Hypothalamus (tissue), 51 donors: ENCODE results near the gene PFKFB4.
A peak's percentile ranks its signal among the peaks of the same experiment; 100 is the strongest.
"Not testable (repeated sequence)": the region's sequence is repeated elsewhere in the genome, so short reads cannot be mapped to it uniquely, and the experiment has no call there.

ENCODE experiments used
- DNase-seq, 51 donors: peaks; one replicate each; lab custom pipeline; 2025; lab: John Stamatoyannopoulos, UW

PFKFB4 gene

GRCh38 chr3:48562367-48563095 is 5.9 kb upstream of the PFKFB4 start:
- peak in 1 of 51 donors; percentile 7 for DNase-seq

DNA sequence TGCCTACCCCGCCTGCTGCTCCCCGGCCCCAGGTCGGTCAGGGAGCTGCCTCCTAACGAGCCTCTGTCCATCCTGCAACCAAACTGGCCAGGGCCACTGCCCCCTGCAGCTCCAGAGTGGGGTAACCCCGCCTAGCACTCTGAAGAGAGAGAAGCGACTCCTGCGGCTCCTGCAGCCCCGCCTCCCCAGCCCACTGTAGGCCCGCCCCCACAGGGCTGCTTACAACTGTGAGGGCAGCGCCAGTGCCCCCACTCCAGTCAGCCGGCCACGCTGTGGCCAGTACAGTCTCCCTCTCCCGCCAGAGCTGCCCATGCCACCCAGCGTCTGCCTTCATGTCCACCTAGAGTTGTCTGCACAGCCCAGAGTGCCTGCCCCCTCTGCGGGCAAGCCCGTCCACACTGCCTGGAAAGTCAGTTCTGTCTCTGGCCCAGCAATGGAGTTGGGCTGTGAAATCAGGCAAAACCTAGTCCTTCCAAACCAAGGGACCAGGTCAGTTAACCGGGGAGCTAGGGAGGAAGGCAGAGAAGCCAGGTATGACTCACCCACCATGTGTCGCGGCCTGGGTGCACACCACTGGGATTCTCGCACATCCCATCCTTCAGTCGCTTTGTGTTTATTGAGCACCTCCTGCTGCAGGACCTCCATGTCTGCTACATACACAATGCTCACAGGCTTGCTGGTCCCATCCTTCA is 4.6 kb upstream of the PFKFB4 start:
- peak in 26 of 51 donors; percentile 11 to 59 (median 24) for DNase-seq

DNA sequence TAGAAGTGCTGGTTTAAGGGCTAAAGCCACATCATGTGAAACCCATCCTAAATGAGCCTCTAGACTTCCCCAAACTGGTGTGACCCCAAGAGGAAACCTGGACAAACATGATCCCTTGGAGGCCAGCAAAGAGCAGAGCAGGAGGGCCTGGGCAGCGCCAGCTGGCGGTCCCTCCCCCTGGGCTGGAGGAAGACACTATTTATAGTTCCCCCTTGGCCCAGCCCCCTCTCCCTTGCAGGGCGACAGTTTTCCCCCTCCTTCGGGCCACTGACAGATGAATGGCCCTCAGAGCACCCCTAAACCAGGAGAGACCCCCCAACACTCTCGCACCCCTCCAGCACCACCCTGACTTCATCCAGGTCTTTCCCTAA is 4.0 kb upstream of the PFKFB4 start:
- DNase-seq: peak in 8 of 51 donors; percentile 9 to 45 (median 22)

DNA sequence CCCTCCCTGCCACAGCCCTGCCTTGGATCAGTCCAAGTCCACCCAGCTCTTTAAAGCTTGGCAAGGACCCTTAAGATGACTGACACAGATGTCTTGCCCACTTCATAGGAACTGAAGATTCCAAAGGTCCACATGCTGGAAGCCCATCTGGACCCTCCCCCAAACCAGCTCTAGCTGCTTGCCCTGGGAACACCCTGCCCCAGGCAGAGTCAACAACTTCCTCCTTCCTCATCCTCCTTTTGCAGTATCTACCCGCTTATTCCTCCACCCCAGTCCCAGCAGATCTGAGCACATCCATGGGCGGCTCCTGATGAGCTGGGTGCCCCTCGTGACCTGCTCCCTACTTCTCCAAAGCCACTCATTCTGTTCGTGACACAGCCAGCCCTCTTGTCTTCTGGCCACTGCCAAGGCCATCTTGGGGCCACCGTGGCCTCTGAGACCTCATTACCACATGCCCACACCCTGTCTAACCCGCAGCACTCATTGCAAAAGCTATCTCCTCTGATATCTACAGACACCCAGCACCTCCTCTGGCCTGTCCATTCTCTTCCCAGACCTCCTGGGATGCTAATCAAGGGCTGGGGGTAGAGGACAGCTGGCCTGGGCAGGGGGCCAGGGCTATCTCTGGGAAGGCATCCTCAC is 2.0 kb upstream of the PFKFB4 start:
- peak in 4 of 51 donors; percentile 13 to 50 (median 18) for DNase-seq

DNA sequence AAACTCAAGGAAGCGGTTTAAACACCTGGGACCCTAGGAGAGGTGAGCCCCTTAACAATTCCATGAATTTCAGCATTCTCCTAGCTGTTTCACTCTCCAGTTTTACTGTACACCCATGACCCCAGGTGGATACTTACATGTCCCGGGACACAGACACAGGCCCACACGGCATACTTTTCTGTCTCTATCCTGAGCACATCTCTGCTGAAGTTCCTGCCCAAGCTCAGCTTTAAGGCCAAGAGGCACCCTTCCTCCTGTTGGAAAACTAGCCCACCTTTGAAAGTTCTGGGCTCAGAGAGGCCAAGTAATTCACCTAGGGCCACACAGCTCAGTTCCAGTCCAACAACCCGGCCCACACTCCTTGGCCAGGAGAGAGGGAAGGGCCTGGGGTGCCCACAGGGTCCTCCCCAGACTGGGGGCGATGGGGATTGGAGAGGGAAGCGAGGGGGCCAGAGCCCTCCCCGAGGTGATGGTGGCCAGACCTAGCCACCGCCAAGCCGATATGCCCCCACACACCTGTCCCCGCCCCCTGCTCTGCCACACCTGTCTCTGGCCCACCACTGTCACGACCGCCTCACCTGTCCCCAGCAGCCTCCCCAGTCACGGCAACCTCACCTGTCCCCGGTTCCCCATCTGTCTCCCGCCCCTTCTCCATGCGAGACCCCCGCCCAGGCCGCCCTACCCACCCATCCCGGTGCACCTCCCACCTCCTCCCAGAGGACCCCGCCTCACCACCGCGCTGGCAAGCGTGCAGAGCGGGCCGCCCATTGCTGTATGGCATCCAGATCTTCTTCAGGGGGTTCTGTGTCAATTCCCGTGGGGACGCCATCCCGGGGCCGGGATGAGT is 431 bp downstream of the PFKFB4 start:
- peak in 2 of 51 donors; percentile 31 to 71 for DNase-seq

DNA sequence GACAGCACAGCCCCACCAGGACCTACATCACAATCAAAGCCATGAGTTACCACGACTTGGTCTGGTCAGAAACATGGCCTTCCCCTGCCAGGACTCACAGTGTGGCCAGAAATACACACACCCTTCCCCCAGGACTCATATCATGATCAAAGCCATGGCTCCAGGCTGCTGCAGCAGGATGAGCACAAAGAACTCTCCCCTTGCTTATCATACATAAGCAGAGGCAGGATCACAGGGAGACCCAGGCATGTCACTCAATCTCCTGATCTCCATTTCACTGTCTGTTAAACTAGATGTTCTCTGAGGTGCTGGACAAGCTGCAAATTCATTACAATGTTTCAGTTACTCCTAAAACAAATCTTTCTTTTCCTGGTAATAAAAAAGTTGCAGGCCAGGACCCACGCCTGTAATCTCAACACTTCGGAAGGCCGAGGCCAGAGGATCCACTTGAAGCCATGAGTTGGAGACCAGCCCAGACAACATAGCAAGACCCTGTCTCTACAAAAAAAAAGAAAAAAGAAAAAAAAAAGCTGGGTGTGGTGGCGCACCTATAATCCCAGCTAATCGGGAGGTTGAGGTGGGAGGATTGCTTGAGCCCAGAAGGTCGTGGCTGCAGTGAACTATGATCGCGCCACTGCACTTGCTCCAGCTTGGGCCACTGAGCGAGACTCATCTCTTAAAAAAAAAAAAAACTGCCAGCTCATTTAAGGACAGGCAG is 1.2 kb downstream of the PFKFB4 start:
- no peak for DNase-seq

GRCh38 chr3:48553886-48554845 is 2.4 kb downstream of the PFKFB4 start:
- no peak for DNase-seq

DNA sequence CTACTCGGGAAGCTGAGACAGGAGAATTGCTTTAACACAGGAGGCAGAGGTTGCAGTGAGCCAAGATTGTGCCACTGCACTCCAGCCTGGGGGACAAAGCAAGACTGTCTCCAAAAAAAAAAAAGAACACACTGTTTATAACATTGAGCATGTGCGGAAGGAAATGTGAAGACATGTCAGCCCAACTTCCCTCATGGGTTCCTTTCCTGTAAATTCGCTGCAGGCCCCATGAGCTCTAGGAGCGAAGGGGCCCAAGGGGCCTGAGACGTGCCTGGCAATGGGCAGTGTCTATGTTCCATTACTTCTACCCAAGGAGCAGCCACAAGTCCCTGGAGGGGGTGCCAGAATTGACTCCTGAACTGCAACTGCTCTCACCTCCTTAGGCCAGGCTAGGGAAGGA is 3.2 kb downstream of the PFKFB4 start:
- DNase-seq: no peak

DNA sequence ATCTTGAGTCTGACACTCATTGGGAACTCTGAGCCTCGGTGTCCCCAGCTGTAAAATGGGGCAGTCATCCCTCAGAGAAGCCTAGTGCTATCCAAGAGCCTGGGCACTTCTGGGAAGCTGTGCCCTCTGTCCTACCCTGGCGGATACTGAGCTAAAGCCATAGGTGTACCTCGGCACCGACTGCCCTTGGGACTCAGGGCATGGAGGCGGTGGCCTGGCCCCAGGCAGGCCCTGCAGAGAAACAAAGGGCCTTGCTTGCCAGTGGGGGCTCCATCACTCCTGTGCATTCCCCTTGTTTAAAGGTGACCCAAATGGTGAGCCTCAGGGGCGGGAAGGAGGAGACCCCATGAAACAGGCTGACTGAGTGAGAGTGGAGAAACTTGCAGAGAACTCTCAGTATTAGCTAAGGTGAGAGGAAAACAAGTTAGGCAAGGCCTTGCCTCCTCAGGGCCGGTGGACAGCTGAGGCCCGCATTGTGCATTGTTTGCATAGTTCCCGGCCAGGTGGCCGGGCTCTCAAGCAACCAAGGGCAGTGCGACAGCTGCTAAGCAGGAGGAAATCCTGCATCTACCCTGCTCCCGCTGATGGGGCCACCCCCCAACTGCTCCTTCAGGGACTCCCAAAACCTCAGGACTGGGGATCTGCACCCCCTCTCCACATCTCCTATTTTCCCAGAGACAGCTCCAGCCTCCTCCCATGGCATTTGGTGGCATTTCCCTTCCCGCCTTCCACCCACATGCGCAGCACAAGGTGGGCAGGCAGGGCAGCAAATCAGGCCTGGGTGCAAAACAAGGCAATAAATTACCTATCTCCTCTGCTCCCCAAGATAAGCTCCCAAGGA is 4.3 kb downstream of the PFKFB4 start:
- DNase-seq: no peak

GRCh38 chr3:48551651-48552050 is 5.0 kb downstream of the PFKFB4 start:
- DNase-seq: not testable (repeated sequence)

GRCh38 chr3:48548729-48549705 is 7.6 kb downstream of the PFKFB4 start:
- DNase-seq: peak in 50 of 51 donors; percentile 23 to 95 (median 69)

GRCh38 chr3:48548126-48548525 is 8.5 kb downstream of the PFKFB4 start:
- no peak for DNase-seq

GRCh38 chr3:48546203-48546829 is 10.3 kb downstream of the PFKFB4 start:
- DNase-seq: peak in 11 of 51 donors; percentile 7 to 43 (median 17)

GRCh38 chr3:48544141-48544540 is 12.5 kb downstream of the PFKFB4 start:
- no peak for DNase-seq

DNA sequence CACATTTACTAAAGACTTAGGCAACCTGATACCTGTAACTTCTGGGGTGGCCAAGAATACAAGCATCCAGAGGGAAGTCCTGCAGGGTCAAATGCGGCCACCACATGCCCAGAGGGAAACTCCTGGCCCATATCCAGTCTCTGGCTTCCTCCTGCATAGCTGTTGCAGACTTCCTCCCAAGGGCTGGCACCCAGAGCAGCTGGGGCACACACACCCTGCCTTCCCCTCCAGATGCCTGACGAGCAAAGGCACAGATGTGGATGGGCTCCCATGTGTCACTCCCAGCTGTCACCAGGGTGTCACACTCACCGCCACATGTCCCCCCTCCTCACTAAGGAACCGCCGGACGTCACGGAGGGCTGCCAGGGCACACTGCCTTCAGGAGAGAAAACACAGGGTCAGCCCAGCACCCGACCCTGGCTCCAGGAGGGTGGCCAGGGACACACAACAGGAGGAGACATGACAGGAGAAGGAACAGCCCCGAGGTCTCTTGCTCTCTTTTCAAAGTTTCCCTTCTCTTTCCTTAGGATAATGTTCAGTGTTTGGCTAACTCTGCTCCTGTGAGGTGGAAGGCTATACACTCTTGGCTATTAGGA is 13.2 kb downstream of the PFKFB4 start:
- DNase-seq: peak in 11 of 51 donors; percentile 12 to 35 (median 27)

DNA sequence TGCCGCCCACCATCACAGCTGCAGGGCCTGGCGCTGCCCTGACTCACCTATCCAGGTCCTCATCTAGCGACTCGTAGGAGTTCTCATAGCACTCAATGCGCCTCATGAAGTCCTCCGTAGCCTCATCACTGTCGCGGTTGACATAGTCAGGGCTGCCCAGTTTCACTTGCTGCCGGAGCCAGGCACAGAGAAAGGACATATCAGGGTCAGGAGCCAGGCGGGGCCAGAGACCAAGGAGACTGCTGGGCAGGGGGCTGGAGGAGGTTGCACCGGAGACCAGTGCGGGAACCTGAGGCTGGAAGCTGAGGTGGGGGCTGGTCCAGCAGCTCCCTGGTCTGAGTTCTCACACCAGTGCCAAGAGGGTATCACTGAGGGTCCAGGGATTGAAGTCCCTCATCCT is 18.2 kb downstream of the PFKFB4 start:
- DNase-seq: no peak
